CD4-positive, alpha-beta T cell treated with Interleukin-12 subunit alpha and Interleukin-12 subunit beta, for 1 hour (primary cell): ENCODE results near the gene PTCD1.
"Not testable (repeated sequence)": the region's sequence is repeated elsewhere in the genome, so short reads cannot be mapped to it uniquely, and the experiment has no call there.

ENCODE experiments used
- DNase-seq: peaks from one replicate; pipeline ENCODE4 v3.0.0-alpha.2; 2020

PTCD1 gene

GRCh38 chr7:99449326-99449725 lies 10.7 kb upstream of the PTCD1 start:
- DNase-seq: no peak

GRCh38 chr7:99448855-99449254 lies 10.3 kb upstream of the PTCD1 start:
- DNase-seq: no peak

- no peak for DNase-seq
Observed at GRCh38 chr7:99447943-99448342, 9.3 kb upstream of the PTCD1 start.

GRCh38 chr7:99446096-99446495 lies 7.5 kb upstream of the PTCD1 start:
- no peak for DNase-seq

- DNase-seq: no peak
Observed at GRCh38 chr7:99440195-99440594, 1.6 kb upstream of the PTCD1 start.

- DNase-seq: no peak
Observed at GRCh38 chr7:99437946-99438572, 539 bp downstream of the PTCD1 start.

- no peak for DNase-seq
Observed at GRCh38 chr7:99433158-99433557, 5.4 kb downstream of the PTCD1 start.

GRCh38 chr7:99431756-99432540 lies 6.7 kb downstream of the PTCD1 start:
- not testable (repeated sequence) for DNase-seq

- no peak for DNase-seq
Observed at GRCh38 chr7:99429756-99430155, 8.8 kb downstream of the PTCD1 start.

- DNase-seq: no peak
Observed at GRCh38 chr7:99428972-99429566, 9.5 kb downstream of the PTCD1 start.

GRCh38 chr7:99424932-99425730 lies 13.5 kb downstream of the PTCD1 start:
- DNase-seq: no peak

- no peak for DNase-seq
Observed at GRCh38 chr7:99422625-99423024, 16.0 kb downstream of the PTCD1 start.

- DNase-seq: no peak
Observed at GRCh38 chr7:99422186-99422585, 16.4 kb downstream of the PTCD1 start.

GRCh38 chr7:99420986-99421385 lies 17.6 kb downstream of the PTCD1 start:
- no peak for DNase-seq

- no peak for DNase-seq
Observed at GRCh38 chr7:99420213-99420612, 18.4 kb downstream of the PTCD1 start.

GRCh38 chr7:99419323-99420021 lies 19.1 kb downstream of the PTCD1 start:
- DNase-seq: no peak

- DNase-seq: no peak
Observed at GRCh38 chr7:99418260-99418659, 20.3 kb downstream of the PTCD1 start.

GRCh38 chr7:99415513-99416127 lies 23.0 kb downstream of the PTCD1 start:
- DNase-seq: peak; percentile 39

GRCh38 chr7:99410635-99411034 lies 28.0 kb downstream of the PTCD1 start:
- DNase-seq: no peak

GRCh38 chr7:99409806-99410205 lies 28.8 kb downstream of the PTCD1 start:
- DNase-seq: peak; percentile 39

GRCh38 chr7:99409192-99409572 lies 29.4 kb downstream of the PTCD1 start:
- DNase-seq: no peak
